ENCODE data around the gene GPHN.
"Not testable (repeated sequence)": the region's sequence is repeated elsewhere in the genome, so short reads cannot be mapped to it uniquely, and the experiment has no call there.

The GPHN gene

DNA sequence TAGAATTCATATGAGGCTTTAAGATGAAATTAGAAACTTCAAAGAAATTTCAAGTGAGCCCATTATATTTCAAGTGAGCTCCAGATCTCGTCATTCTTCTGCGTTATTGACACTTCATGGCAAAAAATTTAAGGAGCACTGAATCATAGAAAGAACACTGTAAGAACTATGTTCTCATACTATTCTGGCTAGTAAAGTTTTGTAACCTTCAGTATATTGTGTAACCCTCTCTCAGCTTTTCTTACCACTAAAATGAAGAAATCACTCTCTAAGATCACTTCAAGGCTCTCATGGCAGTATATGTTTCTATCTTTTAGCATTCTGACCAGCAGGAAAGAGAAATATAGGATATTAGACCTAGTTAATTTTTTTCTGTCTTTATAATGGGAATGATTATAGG lies 6.3 kb downstream of the GPHN start:
- DNase-seq (ENCODE audit: low spot score), result no peak

DNA sequence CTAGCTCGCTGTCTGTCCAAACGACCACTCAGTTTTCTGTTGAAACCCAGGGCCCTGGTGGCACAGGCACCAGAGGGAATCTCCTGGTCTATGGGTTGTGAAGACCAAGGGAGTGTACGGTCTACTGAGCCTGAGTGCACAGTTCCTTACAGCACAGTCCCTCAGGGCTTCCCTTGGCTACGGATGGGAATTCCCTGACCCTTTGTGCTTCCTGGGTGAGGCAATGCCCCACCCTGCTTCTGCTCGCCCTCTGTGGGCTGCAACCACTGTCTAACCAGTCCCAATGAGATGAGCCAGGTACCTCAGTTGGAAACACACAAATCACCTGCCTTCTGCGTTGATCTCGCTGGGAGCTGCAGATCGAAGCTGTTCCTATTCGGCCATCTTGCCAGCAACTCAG lies 22.6 kb downstream of the GPHN start:
- DNase-seq (ENCODE audit: low spot score), result no peak
- TF ChIP-seq, protein P1, sequence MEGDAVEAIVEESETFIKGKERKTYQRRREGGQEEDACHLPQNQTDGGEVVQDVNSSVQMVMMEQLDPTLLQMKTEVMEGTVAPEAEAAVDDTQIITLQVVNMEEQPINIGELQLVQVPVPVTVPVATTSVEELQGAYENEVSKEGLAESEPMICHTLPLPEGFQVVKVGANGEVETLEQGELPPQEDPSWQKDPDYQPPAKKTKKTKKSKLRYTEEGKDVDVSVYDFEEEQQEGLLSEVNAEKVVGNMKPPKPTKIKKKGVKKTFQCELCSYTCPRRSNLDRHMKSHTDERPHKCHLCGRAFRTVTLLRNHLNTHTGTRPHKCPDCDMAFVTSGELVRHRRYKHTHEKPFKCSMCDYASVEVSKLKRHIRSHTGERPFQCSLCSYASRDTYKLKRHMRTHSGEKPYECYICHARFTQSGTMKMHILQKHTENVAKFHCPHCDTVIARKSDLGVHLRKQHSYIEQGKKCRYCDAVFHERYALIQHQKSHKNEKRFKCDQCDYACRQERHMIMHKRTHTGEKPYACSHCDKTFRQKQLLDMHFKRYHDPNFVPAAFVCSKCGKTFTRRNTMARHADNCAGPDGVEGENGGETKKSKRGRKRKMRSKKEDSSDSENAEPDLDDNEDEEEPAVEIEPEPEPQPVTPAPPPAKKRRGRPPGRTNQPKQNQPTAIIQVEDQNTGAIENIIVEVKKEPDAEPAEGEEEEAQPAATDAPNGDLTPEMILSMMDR (IDR thresholded peaks at IDR 0.05; ENCODE audit: extremely low read depth, missing control alignments), result no peak

More for the DNA sequence above, 6.3 kb downstream of the GPHN start:
- TF ChIP-seq, protein P1 (IDR thresholded peaks at IDR 0.05; ENCODE audit: extremely low read depth, missing control alignments), result no peak

DNA sequence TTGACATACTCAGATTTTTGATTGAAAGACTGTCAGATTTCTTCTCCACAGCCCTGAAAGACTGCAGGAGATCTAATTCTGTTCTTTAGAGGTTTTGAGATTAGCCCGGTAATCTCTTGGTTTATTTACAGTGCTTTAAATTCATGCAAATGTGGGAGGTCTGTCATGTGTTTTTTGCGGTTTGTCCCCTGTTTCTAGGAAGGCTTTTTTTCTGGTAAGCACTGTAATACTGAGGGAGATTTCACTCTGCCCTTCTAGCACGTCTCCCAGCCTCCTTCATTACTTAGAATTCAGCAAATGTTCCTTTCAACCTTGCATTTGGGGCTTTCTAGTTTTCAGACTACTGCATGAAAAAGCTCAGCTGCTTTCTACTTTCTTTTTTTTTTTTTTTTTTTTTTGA lies 31.1 kb downstream of the GPHN start:
- no peak for DNase-seq (ENCODE audit: low spot score)
- TF ChIP-seq, protein P1 (IDR thresholded peaks at IDR 0.05; ENCODE audit: extremely low read depth, missing control alignments), result no peak

DNA sequence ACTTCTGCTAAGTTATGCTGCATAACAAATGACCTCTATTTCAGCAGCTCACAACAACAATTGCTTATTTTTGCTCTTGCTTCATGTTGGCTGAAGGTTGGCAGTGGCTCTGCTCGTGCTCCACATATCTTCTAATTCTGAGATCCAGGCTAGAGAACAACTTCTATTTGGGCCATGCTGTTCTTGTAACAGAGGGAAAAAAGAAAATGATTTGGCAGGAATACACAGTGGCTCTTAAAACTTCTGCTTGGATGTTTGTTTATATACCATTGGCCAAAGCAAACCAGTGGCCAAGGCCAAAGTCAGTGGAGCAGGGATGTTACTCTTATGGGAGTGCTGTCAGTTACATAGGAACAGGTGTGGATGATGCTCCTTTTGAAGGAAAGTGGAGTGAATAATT lies 32.1 kb downstream of the GPHN start:
- TF ChIP-seq, protein P1 (IDR thresholded peaks at IDR 0.05; ENCODE audit: extremely low read depth, missing control alignments), result no peak
- no peak for DNase-seq (ENCODE audit: low spot score)

DNA sequence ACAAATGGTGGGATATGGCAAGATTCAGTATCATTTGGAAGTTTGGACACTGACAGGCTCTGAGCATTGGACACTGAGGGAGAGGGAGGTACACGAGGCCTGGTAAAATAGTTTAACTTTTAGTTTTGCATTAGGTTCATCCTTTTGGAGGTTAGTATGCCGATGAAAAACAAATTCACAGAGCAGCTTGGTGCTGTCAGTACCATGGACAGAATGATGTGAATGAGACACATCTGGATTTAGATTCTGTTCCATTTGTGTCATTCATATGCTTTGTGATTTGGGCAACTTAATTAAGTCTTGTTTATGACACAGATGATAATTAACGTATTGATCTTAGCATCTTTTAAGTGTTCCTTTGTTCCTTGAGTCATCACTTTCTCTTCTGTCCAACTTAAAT lies 33.7 kb downstream of the GPHN start:
- TF ChIP-seq, protein P1 (IDR thresholded peaks at IDR 0.05; ENCODE audit: extremely low read depth, missing control alignments), result no peak
- no peak for DNase-seq (ENCODE audit: low spot score)

DNA sequence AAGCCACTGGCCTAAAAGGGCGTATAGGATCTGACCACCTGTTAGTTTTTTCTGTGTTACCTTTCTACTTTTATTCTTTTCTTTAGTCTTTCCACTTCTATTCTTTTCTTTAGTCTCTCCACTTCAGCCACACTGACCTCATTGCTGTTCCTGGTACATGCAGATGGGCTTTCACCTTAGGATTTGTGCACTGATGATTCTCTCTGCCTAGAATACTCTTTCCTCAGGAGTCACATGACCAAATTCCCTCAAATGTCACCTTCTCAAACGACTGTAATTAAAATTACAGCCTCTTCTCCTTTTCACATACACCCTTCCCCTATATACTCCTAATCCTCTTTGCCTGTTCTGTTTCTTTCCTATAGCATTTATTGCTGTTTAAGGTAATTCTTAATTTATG lies 36.0 kb downstream of the GPHN start:
- DNase-seq (ENCODE audit: low spot score), result no peak
- TF ChIP-seq, protein P1 (IDR thresholded peaks at IDR 0.05; ENCODE audit: extremely low read depth, missing control alignments), result no peak

DNA sequence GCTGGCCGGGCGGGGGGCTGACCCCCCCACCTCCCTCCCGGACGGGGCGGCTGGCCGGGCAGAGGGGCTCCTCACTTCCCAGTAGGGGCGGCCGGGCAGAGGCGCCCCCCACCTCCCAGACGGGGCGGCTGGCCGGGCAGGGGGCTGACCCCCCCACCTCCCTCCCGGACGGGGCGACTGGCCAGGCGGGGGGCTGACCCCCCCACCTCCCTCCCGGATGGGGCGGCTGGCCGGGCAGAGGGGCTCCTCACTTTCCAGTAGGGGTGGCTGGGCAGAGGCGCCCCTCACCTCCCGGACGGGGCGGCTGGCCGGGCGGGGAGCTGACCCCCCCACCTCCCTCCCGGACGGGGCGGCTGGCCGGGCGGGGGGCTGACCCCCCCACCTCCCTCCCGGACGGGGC lies 37.2 kb downstream of the GPHN start:
- not testable (repeated sequence) for DNase-seq (ENCODE audit: low spot score)

DNA sequence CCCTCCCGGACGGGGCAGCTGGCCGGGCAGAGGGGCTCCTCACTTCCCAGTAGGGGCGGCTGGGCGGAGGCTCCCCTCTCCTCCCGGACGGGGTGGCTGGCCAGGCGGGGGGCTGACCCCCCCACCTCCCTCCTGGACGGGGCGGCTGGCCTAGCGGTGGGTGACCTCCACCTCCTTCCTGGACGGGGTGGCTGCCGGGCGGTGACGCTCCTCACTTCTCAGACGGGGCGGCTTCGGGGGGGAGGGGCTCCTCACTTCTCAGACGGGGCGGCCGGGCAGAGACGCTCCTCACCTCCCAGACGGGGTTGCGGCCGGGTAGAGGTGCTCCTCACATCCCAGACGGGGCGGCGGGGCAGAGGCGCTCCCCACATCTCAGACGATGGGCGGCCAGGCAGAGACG lies 37.8 kb downstream of the GPHN start:
- DNase-seq (ENCODE audit: low spot score), result not testable (repeated sequence)

DNA sequence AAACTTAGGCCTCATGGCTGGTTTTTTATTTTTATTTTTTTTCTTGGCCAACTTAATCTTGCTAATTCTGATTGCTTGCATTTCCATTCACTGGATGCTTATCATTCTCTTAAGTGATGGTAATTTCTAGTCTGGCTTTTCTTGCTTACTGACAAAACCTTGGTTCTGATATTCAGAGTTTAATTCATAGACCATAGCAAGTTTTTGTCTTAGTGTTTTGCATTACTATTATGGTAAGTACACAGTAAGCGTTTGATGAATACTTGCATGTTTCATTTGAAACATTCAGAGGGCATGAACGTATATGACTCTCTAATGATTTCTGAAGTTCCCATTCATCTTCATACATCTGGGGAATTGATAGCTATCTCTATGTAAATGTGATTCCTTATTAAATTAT lies 55.8 kb downstream of the GPHN start:
- DNase-seq (ENCODE audit: low spot score), result no peak
- TF ChIP-seq, protein P1 (IDR thresholded peaks at IDR 0.05; ENCODE audit: extremely low read depth, missing control alignments), result no peak
